ENCODE results near the gene CCNY. TPM values are rescaled to one million over a fixed set of nuclear protein-coding genes. Genes with fewer than 3 reads are reported as not detected.

Gene CCNY
- total and polyA plus RNA-seq, 2 of the 13 experiments (the other 11 are each of a cell fraction or from before 2014, with no cell fraction given) = 48.2 to 54.7 TPM

- no peak for TF ChIP-seq ZNF407 (CRISPR knock-in tag; IDR thresholded peaks at IDR 0.05; ENCODE audit: not compliant biosample characterization)
- no peak for TF ChIP-seq MBD4 (IDR thresholded peaks at IDR 0.05; ENCODE audit: borderline replicate concordance, low read length)
- no peak for TF ChIP-seq PLRG1 (conservative IDR thresholded peaks at IDR 0.05)
- no peak for TF ChIP-seq MXD1 (CRISPR knock-in tag; IDR thresholded peaks at IDR 0.05)
- no peak for TF ChIP-seq PRDM15 (CRISPR knock-in tag; IDR thresholded peaks at IDR 0.05)
- no peak for TF ChIP-seq IKZF4 (CRISPR knock-in tag; IDR thresholded peaks at IDR 0.05; ENCODE audit: borderline replicate concordance, low read depth, not compliant biosample characterization)
- no peak for TF ChIP-seq CBFB (CRISPR knock-in tag; IDR thresholded peaks at IDR 0.05)
- TF ChIP-seq ZNF33A (CRISPR knock-in tag; IDR thresholded peaks at IDR 0.05; ENCODE audit: borderline replicate concordance) = no peak
- no peak for TF ChIP-seq ZBTB37 (CRISPR knock-in tag; IDR thresholded peaks at IDR 0.05)
- no peak for TF ChIP-seq GLI4 (CRISPR knock-in tag; IDR thresholded peaks at IDR 0.05; ENCODE audit: borderline replicate concordance)
Observed at GRCh38 chr10:35396560-35397434, 60.5 kb downstream of the CCNY start (continued).

Measured in HepG2 (cell line).